HTR-8/SVneo (cell line): ENCODE measurements around the gene RNF126.
A peak's percentile ranks its signal among the peaks of the same experiment; 100 is the strongest.
"Not testable (repeated sequence)": the region's sequence is repeated elsewhere in the genome, so short reads cannot be mapped to it uniquely, and the experiment has no call there.

Experiments
- DNase-seq: peaks from one replicate; pipeline ENCODE4 v3.0.0; 2011; ENCODE audit warnings: low spot score, mixed read lengths; ENCODE audit not compliant: insufficient read length
- FAIRE-seq: peaks from 2 replicates; lab custom pipeline; 2011; peaks lifted over from hg19 to GRCh38; lab: Jason Lieb, UNC

RNF126 gene

DNA sequence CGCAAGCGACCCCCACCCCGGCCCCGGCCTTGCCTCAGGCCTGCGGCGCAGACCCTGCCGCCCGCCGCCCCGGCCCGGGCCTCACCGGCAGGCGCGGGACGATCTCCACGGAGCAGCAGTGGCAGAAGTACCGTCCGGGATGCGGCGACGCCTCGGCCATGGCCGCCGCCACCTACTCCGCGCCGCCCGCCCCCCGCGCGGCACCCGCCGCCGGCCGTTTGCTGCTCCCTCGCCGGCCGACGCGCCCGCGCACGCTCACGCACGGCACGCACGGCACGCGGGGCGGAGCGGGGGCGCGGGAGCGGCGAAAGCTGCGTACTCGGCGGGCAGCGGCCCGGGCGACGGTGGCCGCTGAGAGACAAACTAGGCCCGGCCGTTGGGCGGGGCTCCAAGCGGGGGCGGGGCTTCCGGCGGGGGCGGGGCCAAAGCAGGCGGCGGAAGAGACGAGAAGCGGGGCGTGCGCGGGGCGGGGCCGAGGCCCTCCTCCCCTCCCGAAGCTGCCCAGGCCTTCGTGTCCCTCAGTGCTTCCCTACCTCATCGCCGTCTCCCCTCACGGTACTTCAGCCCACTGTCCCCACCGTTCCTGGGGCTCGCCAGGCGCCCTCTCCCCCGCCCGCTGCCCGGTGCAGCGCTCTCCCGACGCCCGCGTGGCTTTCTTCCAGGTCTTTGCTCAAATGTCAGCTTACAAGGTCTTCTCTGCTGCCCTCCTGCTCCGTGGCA lies at the start of gene RNF126:
Gene RNF126 (minus strand): TSS at position 253 of the 720 bp plus-strand sequence. CDS start 93 bp downstream, at position 160.
- FAIRE-seq (peak; percentile 81), DNase-seq (peak; percentile 74)

DNA sequence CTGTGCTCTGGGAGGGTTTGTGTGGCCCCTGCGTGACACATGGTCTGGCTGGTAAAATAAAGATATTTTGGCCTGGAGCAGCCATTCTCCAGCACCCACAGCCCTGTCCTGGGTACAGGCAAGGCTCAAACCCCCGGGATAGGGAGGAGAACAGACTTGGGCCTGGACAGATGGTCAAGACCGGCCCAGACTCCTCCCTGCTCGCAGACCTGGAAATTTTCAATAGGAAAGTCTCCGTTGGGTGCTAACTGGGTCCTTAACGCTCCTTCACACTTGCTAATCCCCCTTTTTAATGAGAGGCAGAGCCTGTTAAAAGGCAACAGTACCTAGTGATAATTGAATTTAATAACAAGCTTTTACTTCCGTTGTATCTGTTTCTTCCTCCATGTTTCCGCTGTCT lies 48.2 kb upstream of the RNF126 start:
- FAIRE-seq (no peak), DNase-seq (no peak)

DNA sequence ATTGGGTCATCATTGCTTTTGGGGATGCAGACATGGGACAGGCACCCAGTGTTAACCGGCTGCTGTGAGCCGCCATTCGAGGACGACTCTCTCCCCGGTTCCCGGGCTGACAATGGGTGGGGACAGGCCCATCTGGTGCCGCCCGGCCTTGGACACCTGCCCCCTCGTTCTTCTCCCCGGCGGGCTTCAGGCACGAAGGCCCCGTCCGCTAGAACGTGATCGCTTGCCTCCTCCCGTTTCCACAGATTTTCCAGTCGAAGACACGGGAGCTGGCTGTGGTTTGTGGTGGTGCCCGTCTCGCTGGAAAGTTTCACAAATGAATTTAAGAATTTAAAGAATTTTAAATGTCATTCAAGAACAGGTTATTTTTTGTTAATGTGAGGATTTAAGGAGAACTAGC lies 47.8 kb upstream of the RNF126 start:
- DNase-seq, result no peak
- FAIRE-seq, result no peak

DNA sequence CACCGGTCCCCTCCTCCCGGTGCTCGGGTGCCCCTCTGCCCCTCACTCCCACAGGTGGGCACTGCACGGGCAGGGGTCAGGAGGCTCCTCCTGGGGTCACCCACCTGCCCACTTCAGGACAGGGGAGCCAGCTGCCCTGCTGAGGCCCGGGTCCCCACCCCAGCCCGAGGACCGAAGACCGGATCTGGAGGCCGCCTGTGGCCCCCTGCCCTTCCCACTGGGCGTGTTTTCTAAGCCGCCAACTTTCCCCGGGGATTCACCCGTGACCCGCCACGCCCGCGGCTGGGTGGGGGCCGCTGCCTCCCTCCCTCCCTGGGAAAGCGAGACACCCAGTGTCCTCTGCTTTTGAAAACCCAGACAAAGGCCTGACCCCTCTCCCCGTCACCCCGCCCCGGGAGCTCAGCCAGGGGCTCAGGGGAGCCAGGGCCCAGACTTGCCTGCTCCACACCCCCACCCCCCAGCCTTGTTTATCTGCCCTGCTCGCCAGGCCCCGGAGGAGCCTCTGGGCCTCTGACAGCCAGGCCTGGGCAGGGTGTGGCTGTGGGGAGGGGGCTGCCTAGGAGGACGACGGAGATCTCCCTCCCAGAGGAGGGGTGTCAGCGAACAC lies 47.1 kb upstream of the RNF126 start:
- DNase-seq (no peak), FAIRE-seq (no peak)

DNA sequence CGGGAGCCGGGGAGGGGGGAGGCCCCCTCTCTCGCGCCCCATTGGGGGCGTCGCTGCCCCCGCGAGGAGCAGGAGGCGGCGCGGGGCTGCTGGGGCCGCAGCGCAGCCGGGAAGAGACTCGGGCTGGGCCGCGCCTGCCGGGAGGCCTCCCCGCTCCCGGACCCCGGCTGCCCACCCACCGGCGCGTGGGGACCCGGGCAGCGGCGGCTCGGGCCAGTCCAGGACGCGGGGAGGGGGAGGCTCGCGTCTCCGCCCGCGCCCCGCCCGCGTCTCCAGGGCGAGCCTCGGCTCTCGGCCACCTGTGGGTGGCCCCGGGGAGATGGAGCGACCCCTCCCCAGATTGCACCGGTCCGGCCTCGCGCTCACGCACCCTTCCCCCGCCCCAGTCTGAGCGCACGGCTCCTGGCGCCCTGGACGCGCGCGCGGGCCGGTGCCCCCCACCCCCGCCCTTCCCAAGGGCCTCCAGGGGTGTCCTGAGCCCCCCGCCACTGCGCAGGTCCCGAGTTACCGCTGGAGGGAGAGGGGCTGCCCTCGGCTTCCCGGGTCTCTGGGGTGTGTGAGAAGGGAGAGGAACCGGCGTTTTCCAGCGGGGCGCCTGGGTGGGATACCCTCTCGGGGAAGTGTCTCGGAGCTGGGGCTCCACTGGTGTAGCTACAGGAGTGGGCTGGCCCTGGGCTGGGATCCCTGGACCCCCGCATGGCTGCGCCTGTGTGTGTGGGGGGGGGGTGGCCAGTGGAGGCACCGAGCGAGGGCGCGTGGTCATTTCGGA lies 46.4 kb upstream of the RNF126 start:
- DNase-seq, result no peak
- FAIRE-seq, result no peak

DNA sequence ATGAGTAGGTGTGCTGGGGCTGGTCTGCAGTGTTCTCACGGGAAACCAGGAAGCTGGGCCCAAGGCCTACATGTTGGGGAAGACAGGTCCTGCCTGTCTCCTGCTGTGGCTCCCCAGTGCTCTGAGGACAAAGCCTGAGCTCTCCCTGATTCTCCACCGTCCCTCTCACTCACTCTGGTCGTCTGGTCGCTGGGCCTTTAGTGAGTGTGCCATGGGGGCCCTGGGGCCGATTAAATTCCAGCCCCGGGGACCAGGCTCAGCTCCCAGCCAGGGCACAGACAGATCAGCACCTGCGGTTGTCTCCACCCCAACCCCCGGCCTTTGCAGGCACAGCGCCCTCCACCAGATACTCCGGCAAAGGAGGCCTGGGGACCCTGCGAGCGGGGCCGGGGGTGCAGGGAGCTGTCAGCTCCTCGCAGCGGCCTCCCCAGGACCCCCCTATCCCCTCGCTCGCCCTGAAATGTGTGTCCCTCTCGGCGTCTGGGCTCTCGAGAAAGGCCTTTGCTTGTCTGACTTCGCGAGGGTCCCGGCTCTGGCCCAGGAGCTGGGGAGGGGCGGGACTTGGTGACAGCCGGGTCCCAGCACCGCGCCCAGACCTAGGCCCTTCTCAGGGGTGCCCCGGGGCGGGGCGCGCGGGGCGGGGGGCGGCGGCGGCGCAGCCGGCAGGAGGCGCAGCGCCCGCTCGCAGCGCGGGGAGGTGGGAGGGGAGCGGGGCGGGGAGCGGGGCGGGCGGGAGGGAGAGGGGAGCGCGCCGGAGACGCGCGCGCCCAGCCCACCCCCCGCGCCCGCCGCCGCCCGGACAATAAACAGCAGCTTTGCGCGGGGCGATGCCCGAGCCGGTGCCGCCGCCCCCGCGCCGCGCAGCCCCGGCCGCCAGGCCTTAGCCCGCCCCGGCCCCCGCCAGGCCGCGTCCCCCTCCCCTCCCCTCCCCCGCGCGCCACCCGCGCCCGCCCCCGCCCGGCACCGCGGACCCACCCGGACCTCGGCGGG lies 45.4 kb upstream of the RNF126 start, which contains the start of gene PALM:
Gene PALM (plus strand): TSS at position 782 of the 990 bp plus-strand sequence. CDS start 212 bp downstream, outside the sequence.
- DNase-seq (peak; percentile 49), FAIRE-seq (no peak)

DNA sequence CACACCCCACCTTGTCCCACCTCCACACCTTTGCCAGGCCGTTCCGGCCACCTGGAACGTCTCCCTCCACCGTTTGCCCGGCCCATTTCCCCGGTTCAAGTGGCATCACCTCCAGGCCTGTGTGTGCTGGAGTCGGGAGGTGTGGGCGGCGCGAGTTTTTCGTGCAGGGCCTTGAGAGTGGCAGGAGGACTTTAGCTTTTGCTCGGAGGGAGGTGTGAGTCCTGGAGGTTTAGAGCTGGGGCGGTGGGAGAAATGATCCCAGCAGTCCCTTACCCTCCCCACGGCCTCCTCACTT lies 41.4 kb upstream of the RNF126 start:
- FAIRE-seq (no peak), DNase-seq (no peak)

DNA sequence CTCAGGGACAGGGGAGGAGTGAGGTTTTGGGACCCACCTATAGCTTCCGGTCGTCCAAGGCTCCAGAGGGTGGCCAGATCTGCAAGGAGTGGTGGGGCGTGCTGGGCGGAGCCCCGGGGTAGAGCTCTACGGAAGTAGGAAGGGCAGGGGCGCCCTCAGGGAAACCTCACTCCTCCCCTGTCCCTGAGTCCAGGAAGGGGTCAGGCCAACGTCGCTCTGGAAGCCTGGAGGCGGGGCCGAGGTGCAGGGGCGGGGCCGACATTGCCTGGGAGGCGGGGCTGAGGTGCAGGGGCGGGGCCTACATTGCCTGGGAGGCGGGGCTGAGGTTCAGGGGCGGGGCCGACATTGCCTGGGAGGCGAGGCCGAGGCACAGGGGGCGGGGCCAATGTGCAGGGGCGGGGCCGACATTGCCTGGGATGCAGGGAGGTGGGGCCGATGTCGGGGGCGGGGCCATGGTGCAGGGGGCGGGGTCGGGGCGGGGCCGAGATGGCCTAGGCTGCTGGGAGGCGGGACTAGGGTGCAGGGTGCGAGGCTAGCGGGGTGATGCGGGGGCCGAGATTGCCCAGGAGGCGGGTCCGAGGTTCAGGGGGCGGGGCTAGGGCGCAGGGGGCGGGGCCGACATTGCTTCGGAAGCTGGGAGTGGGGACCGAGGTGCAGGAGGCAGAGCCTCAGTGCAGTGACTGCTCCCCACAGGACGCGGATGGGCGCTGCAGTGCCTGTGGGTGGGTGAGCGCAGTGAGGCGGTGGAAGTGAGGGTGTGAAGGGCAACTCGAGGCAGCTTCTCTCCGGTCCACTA lies 40.8 kb upstream of the RNF126 start:
- FAIRE-seq (no peak), DNase-seq (peak; percentile 24)

DNA sequence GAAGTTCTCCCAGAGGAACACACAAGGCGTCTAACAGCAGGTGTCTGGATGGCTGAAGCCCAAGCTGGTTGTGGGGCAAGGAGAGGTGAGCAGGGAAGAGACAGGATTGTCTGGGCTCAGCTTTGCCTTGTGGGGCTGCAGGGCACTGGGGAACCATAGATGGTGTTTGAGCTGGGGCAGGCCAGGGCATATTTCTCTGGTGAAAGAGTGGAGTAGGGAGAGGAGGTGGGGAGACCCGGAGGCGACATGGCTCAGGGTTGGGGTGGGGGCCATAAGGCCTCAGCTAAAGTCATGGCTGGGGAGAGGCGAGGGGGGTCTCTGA lies 40.3 kb upstream of the RNF126 start:
- DNase-seq, result no peak
- FAIRE-seq, result no peak

DNA sequence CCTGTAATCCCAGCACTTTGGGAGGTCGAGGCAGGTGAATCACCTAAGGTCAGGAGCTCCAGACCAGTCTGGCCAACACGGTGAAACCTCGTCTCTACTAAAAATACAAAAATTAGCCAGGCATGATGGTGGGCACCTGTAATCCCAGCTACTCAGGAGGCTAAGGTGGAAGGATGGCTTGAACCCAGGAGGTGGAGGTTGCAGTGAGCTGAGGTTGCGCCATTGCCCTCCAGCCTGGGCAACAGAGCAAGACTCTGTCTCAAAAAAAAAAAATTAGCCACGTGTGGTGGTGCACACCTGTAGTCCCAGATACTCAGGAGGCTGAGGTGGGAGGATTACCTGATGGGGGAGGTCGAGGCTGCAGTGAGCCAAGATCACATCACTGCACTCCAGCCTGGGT lies 39.8 kb upstream of the RNF126 start:
- not testable (repeated sequence) for DNase-seq, FAIRE-seq

DNA sequence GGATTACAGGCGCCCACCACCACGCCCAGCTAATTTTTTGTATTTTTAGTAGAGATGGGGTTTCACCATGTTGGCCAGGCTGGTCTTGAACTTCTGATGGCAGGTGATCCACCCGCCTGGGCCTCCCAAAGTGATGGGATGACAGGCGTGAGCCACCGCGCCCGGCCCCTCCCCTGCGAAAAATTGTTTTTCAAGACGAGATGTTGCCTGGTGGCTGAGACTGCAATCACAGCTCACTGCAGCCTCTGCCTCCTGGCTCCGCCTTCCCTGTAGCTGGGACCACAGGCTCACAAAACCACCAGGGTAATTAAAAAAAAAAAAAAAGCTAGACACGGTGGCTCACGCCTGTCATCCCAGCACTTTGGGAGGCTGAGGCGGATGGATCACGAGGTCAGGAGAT lies 36.9 kb upstream of the RNF126 start:
- not testable (repeated sequence) for DNase-seq, FAIRE-seq

DNA sequence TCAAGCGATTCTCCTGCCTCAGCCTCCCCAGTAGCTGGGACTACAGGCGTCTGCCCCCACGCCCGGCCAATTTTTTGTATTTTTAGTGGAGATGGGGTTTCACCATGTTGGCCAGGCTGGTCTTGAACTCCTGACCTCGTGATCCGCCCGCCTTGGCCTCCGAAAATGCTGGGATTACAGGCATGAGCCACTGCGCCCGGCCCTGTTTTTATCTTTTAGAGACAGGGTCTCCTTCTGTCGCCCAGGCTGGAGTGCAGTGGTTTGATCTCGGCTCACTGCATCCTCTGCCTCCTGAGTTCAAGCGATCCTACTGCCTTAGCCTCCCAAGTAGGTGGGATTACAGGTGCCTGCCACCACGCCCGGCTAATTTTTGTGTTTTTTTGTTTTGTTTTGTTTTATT lies 35.5 kb upstream of the RNF126 start:
- not testable (repeated sequence) for FAIRE-seq, DNase-seq

DNA sequence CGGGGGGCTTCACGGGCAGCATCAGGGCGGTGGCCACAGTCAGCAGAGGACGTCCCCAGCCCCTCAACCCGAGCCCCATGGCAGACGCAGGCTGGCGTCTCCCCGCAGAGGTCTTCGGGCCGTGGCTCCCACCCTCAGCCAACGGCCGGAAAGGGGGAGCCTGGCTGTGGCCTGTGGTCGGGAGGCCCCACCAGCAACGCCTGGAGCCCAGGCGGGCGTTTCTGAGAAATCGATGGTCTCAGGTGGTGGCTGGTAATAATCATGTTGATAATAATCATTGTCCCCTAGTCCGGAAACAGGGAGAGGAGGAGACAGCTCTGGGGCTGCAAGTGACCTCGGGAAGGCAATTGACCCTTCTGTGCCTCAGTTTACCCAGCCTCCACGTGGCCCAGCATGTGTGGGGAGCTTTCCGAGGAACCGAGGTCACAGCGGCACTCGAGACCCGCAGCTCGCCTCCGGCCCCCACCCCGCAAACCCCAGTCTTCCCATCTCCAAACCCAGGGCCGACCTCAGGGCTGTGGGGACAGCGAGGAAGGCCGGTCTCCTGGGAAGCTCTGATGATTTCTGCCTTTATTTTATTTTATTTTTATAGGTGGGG lies 32.4 kb upstream of the RNF126 start, which contains the start of gene PRSS57:
Gene PRSS57 (minus strand): TSS at position 101 of the 598 bp plus-strand sequence. CDS start 22 bp downstream, at position 79.
- no peak for DNase-seq
- no peak for FAIRE-seq

DNA sequence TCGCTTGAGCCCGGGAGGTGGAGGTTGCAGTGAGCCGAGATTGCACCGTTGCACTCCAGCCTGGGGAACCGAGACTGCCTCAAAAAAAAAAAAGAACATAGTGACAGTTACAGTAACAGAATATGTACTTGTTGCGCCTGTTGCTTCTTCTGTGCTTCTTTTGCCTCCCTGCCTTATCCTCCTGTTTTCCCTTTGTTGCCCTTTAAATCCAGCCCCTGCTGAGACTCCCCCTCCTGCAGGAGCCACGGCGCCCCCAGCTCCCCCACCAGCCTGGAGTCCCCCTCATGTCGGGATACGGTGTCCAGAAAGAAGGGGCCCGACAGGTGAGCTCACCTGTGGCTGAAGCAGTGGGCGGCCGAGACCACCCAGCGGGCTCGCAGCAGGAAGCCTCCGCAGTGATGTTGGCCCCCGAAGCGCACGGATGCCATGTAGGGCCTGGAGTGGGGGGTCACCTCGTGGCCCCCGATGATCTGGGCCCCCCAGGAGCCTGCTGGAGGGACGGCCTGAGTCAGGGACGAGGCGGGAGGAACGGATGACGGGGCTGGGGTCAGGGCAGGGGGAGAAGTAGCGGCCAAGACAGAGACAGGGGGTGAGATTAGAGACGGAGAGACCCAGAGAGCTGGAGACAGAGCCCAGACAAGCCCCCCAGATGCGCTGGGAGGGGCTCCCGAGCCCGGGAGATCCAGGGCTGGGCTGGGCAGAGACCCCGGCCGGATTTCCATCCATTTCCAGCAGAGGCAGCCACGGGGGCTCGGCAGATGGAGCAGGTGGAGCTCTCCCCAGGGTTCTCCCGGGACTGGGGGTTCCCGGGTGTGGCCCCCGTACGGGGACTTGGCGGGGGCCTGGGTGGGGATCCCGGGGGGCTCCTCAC lies 31.7 kb upstream of the RNF126 start:
- FAIRE-seq, result no peak
- no peak for DNase-seq

DNA sequence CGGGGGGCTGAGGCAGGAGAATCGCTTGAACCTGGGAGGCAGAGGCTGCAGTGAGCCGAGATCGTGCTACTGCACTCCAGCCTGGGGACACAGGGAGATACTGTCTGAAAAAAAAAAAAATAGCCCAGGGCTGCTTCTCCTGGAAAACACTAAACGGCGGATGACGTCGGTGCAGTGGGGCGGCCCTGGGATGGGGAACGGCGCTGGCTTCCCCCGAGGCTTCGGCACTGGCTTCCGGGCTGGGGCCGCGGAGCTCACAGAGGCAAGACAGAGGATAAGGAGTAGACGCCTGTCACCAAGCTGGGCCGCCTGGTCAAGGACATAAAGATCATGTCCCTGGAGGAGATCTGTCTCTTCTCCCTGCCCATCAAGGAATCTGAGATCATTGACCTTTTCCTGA lies 27.2 kb upstream of the RNF126 start:
- DNase-seq, result no peak
- no peak for FAIRE-seq

DNA sequence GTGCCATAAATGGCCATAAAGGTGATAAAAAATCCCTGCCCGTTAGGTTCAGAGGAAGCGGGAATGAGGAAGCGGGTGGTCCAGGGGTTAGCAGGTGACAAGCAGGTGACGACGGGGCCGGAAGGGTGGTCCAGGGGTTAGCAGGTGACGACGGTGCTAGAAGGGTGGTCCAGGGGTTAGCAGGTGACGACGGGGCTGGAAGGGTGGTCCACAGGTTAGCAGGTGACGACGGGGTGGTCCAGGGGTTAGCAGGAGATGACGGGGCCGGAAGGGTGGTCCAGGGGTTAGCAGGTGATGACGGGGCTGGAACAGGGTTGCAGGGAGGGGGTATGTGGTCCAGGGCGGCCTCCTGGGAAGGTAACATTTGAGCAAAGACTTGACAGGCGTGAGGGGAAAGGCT lies 26.0 kb upstream of the RNF126 start:
- FAIRE-seq (no peak), DNase-seq (no peak)

DNA sequence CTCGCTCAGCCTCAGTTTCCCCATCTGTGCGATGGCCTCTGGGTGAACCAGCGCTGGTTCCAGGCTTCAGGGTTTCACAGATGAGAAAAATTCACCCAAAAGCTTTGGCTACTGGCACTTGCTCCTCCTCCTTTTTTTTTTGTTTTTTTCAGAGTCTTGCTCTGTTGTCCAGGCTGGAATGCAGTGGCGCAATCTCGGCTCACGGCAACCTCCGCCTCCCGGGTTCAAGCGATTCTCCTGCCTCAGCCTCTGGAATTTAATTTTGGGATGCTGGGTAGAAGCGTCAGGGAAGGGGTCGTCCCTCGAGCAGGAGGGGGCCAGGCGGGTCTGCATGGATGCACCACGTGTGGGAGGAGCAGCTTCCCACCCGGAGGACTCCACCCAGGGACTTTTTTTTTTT lies 25.2 kb upstream of the RNF126 start:
- FAIRE-seq (no peak), DNase-seq (no peak)

DNA sequence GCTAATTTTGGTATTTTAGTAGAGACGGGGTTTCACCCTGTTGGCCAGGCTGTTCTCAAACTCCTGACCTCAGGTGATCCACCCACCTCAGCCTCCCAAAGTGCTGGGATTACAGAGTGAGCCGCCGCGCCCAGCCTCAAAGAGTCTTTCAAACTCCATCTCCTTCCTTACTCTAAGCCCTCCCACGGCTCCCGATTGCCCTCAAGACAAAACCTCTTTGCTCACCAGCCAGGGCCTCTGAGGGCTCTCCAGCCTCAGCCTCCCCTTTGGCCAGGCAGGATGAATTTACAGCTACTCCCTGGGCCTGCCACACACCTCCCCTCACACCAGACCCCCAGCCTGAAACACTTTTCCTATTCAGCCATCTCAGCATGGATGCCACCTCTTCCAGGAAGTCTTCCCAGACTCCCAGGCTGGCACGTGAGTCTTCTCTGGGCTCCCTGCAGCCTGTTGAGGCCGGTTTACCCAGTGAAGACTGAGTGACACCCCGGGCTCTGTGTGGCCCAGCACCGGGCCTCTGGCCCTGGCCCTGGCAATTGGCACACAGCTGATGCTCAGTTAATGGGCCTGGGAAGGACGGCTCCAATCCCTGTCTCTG lies 24.7 kb upstream of the RNF126 start:
- FAIRE-seq, result no peak
- no peak for DNase-seq
